HepG2 (cell line): ENCODE measurements around the gene MFSD6. TPM values are rescaled to one million over a fixed set of nuclear protein-coding genes. Genes with fewer than 3 reads are reported as not detected.
A peak's percentile ranks its signal among the peaks of the same experiment; 100 is the strongest.

Source experiments
- ATAC-seq: fragments of 200-7000 bp; cut with Tn5 transposase; 3 replicates; pipeline ENCODE4 v1.9.1; 2020; ENCODE audit warnings: mild to moderate bottlenecking, moderate library complexity
- BruUV-seq: library from RNA; stranded (reverse); fragments of 400-500 nt; replicated peaks from 2 replicates; lab custom pipeline; 2021; lab: Mats Ljungman, UMichigan
- CTCF ChIA-PET: fragments of 300-600 bp; formaldehyde crosslinking; extraction: SDS; loops from one replicate; lab custom pipeline; 2021; ENCODE audit warnings: low total read pairs, inconsistent platforms, low intra/inter-chr PET ratio; lab: Yijun Ruan, JAX
- POLR2A ChIA-PET: fragments of 350-600 bp; sonication (Branson Sonifier 250); formaldehyde crosslinking; loops from one replicate; lab custom pipeline; 2020; ENCODE audit warnings: antibody characterized with exemption, inconsistent platforms; lab: Yijun Ruan, JAX
- DNase-seq: peaks from one replicate; pipeline ENCODE4 v3.0.0-alpha.2; 2015; ENCODE audit warnings: low spot score
- FAIRE-seq: peaks from 3 replicates; lab custom pipeline; 2011; peaks lifted over from hg19 to GRCh38; lab: Jason Lieb, UNC
- H2AFZ ChIP-seq: one replicate; pipeline ENCODE4 v1.6.1; 2011; ENCODE audit warnings: low read length, inconsistent platforms
- H3K27ac ChIP-seq: fragments of 300-600 bp; 3 replicates; pipeline ENCODE4 v1.8.0; 2011; ENCODE audit warnings: mixed run types, mild to moderate bottlenecking, mixed read lengths, low read length, inconsistent platforms; ENCODE audit not compliant: insufficient read depth; ENCODE audit errors: extremely low read length
- H3K27me3 ChIP-seq, 2 experiments: fragments of 200-600 bp in 1 of 2; 2 replicates in 1 of 2; 3 replicates in 1 of 2; pipeline versions ENCODE4 v1.6.0 to v1.8.0; 2011; ENCODE audit warnings: low read length in 2 of 2, mild to moderate bottlenecking in 2 of 2, moderate library complexity in 2 of 2, inconsistent platforms in 1 of 2; ENCODE audit not compliant: insufficient read depth in 2 of 2, control insufficient read depth in 1 of 2
- H3K36me3 ChIP-seq, 2 experiments: fragments of 200-600 bp in 1 of 2; replicated peaks in 1 of 2; 2 replicates in 1 of 2; 3 replicates in 1 of 2; pipeline versions ENCODE4 v1.5.1 to v1.8.0; 2011; ENCODE audit warnings: low read length in 2 of 2, inconsistent platforms in 1 of 2; ENCODE audit not compliant: insufficient read depth in 2 of 2, control insufficient read depth in 1 of 2
- H3K4me1 ChIP-seq: 2 replicates; pipeline ENCODE4 v1.5.1; 2012; ENCODE audit warnings: low read length, inconsistent platforms; ENCODE audit not compliant: insufficient read depth
- H3K4me2 ChIP-seq: 2 replicates; pipeline ENCODE4 v1.6.0; 2011; ENCODE audit warnings: low read depth, low read length, inconsistent platforms
- H3K4me3 ChIP-seq, 3 experiments: fragments of 200-600 bp in 1 of 3; sonication (generic), shearing (Covaris generic) in 1 of 3; replicated peaks in 1 of 3; 2 replicates each; pipeline ENCODE4 v1.5.1; 2011 to 2016; ENCODE audit warnings: low read length in 3 of 3, inconsistent platforms in 2 of 3, low read depth in 2 of 3, mild to moderate bottlenecking in 2 of 3, control low read depth in 1 of 3, mixed read lengths in 1 of 3; ENCODE audit not compliant: insufficient read depth in 1 of 3
- H3K79me2 ChIP-seq: one replicate; pipeline ENCODE4 v1.6.1; 2011; ENCODE audit warnings: low read length, inconsistent platforms; ENCODE audit not compliant: insufficient read depth
- H3K9ac ChIP-seq: 2 replicates; pipeline ENCODE4 v1.6.0; 2011; ENCODE audit warnings: mild to moderate bottlenecking, low read depth, low read length, inconsistent platforms; ENCODE audit not compliant: insufficient read depth
- H3K9me3 ChIP-seq: 2 replicates; pipeline ENCODE4 v1.5.1; 2012; ENCODE audit warnings: mild to moderate bottlenecking, low read length
- H4K20me1 ChIP-seq: 2 replicates; pipeline ENCODE4 v1.6.0; 2011; ENCODE audit warnings: inconsistent platforms, mild to moderate bottlenecking, low read length, moderate library complexity; ENCODE audit not compliant: insufficient read depth
- CENPX ChIP-seq: sonication (generic); formaldehyde crosslinking; IDR thresholded peaks from 2 replicates; pipeline ENCODE4 v1.9.0; 2021; ENCODE audit warnings: mild to moderate bottlenecking, missing genetic modification reagents, moderate library complexity
- EEA1 ChIP-seq: sonication (generic); formaldehyde crosslinking; IDR thresholded peaks from 2 replicates; pipeline ENCODE4 v1.5.1; 2020; ENCODE audit warnings: mild to moderate bottlenecking, missing genetic modification reagents, borderline replicate concordance
- ETV5 ChIP-seq: IDR thresholded peaks from 2 replicates; pipeline ENCODE4 v1.6.1; 2018; ENCODE audit warnings: missing biosample characterization, missing genetic modification reagents, inconsistent platforms, borderline replicate concordance
- HOXA7 ChIP-seq: sonication (generic); formaldehyde crosslinking; IDR thresholded peaks from 2 replicates; pipeline ENCODE4 v1.8.1; 2022; ENCODE audit warnings: mild to moderate bottlenecking, missing genetic modification reagents, moderate library complexity
- NCOR1 ChIP-seq: fragments of 200-600 bp; sonication (generic); IDR thresholded peaks from 2 replicates; pipeline ENCODE4 v1.7.0; 2017; ENCODE audit warnings: antibody characterized with exemption, low read length, borderline replicate concordance
- PHF20 ChIP-seq: sonication (generic); formaldehyde crosslinking; IDR thresholded peaks from 2 replicates; pipeline ENCODE4 v1.5.0; 2020; ENCODE audit warnings: mild to moderate bottlenecking, missing genetic modification reagents
- REL ChIP-seq: sonication (generic); formaldehyde crosslinking; conservative IDR thresholded peaks from 2 replicates; pipeline ENCODE4 v1.8.0; 2022; ENCODE audit warnings: mild to moderate bottlenecking, missing genetic modification reagents, moderate library complexity
- SAFB2 ChIP-seq: sonication (generic); formaldehyde crosslinking; IDR thresholded peaks from 2 replicates; pipeline ENCODE4 v1.5.1; 2020; ENCODE audit warnings: missing genetic modification reagents, low read depth, mild to moderate bottlenecking, borderline replicate concordance
- TCF7L2 ChIP-seq: IDR thresholded peaks from 2 replicates; pipeline ENCODE4 v1.6.1; 2011; ENCODE audit warnings: mild to moderate bottlenecking, low read depth, low read length, moderate library complexity
- THAP8 ChIP-seq: sonication (generic); formaldehyde crosslinking; IDR thresholded peaks from 2 replicates; pipeline ENCODE4 v1.5.1; 2020; ENCODE audit warnings: missing genetic modification reagents, mild to moderate bottlenecking, borderline replicate concordance
- U2AF2 ChIP-seq: fragments of 200-400 bp; formaldehyde crosslinking; IDR thresholded peaks from 2 replicates; pipeline ENCODE4 v1.6.1; 2017; ENCODE audit warnings: low read depth, mild to moderate bottlenecking, low read length
- ZNF225 ChIP-seq: sonication (generic); formaldehyde crosslinking; IDR thresholded peaks from 2 replicates; pipeline ENCODE4 v1.4.0; 2020; ENCODE audit warnings: mild to moderate bottlenecking, missing genetic modification reagents
- ZNF251 ChIP-seq: sonication (generic); formaldehyde crosslinking; IDR thresholded peaks from 2 replicates; pipeline ENCODE4 v1.9.0; 2021; ENCODE audit warnings: mild to moderate bottlenecking, missing genetic modification reagents
- ZNF292 ChIP-seq: sonication (generic); formaldehyde crosslinking; IDR thresholded peaks from 2 replicates; pipeline ENCODE4 v1.8.1; 2022; ENCODE audit warnings: mild to moderate bottlenecking, low read depth, missing genetic modification reagents, borderline replicate concordance
- ZNF598 ChIP-seq: sonication (generic); formaldehyde crosslinking; IDR thresholded peaks from 2 replicates; pipeline ENCODE4 v1.5.1; 2020; ENCODE audit warnings: mild to moderate bottlenecking, missing genetic modification reagents, borderline replicate concordance
- ZNF704 ChIP-seq: sonication (generic); formaldehyde crosslinking; IDR thresholded peaks from 2 replicates; pipeline ENCODE4 v1.8.1; 2023; ENCODE audit warnings: mild to moderate bottlenecking, inconsistent platforms, moderate library complexity, missing genetic modification reagents, borderline replicate concordance
- WGBS: methylation state at CpG from one replicate; pipeline ENCODE4 v1.1.6; 2017; ENCODE audit warnings: low lambda C conversion rate; 5-methylcytosine and 5-hydroxymethylcytosine counted together
- in situ Hi-C: cut with HindIII; loops from 2 replicates; pipeline ENCODE4 v1.10.0; 2017; ENCODE audit warnings: low pct_unique_long_range_greater_than_20kb; ENCODE audit not compliant: extremely low pct_ligation_motif_present
- intact Hi-C: fragments of 100-400 bp; cut with micrococcal nuclease; formaldehyde crosslinking; loops from one replicate; pipeline ENCODE4 v1.10.0; 2022; ENCODE audit not compliant: unreplicated experiment
- polyA plus RNA-seq, 8 experiments: library from polyadenylated mRNA; depleted of rRNA in 3 of 8; stranded (reverse) in 7 of 8; unstranded in 1 of 8; fragments of >200 nt; fragmentation: Illumina TruSeq in 4 of 8; extraction: Trizol in 4 of 8; gene quantifications; 2 replicates each; pipeline versions ENCODE4 v1.2.1 to v1.2.3, GENCODE V29; 2011 to 2016; ENCODE audit warnings: low read depth in 4 of 8, missing spikeins in 1 of 8, mixed read lengths in 1 of 8; ENCODE audit not compliant: insufficient read depth in 1 of 8
- total RNA-seq, 5 experiments: library from RNA; depleted of rRNA; stranded (reverse); fragments of >200 nt; fragmentation: Illumina TruSeq; extraction: Trizol; gene quantifications; 2 replicates each; pipeline ENCODE4 v1.2.3, GENCODE V29; 2016; ENCODE audit warnings: low read depth in 1 of 5
- TF ChIP-seq, protein P1 (sequence below): IDR thresholded peaks from 2 replicates; pipeline ENCODE4 v1.4.0; 2020; ENCODE audit warnings: mild to moderate bottlenecking, missing genetic modification reagents
- TF ChIP-seq, protein P2 (sequence below): IDR thresholded peaks from 2 replicates; pipeline ENCODE4 v1.6.1; 2016; ENCODE audit warnings: missing compliant biosample characterization, missing genetic modification reagents, borderline replicate concordance

Gene MFSD6
- total and polyA plus RNA-seq, 2 of the 13 experiments (the other 11 are each of a cell fraction or from before 2014, with no cell fraction given): 0.92 to 1.4 TPM

GRCh38 chr2:190407246-190407661 lies 901 bp upstream of the MFSD6 start:
- no peak overlapping the region for H3K27ac ChIP-seq
- no peak overlapping the region for H2AFZ ChIP-seq
- DNase-seq: no peak
- CTCF ChIA-PET: no interaction called here
- 62% methylated on average over 11 of the region's 11 CpGs for WGBS
- no peak overlapping the region for H3K9ac ChIP-seq
- H3K4me1 ChIP-seq: peaks cover 14% of the 10 kb centered on the region
- peak overlapping the region in 1 of 3 experiments; percentile 73; a peak in 1 of 6 replicates for H3K4me3 ChIP-seq
- no peak for ATAC-seq
- intact Hi-C loops: no loop called here
- H3K79me2 ChIP-seq: no peaks in the 10 kb centered on the region
- peaks cover 3 to 35% of the 10 kb centered on the region in 2 experiments; a peak in 4 of 5 replicates for H3K27me3 ChIP-seq
- TF ChIP-seq ZNF292 (CRISPR knock-in tag) (no peak), REL (CRISPR knock-in tag) (no peak), PHF20 (CRISPR knock-in tag) (no peak), ZNF251 (no peak), THAP8 (CRISPR knock-in tag) (no peak), EEA1 (CRISPR knock-in tag) (no peak), ZNF598 (CRISPR knock-in tag) (no peak), CENPX (CRISPR knock-in tag) (no peak), ZNF704 (no peak), TCF7L2 (no peak), NCOR1 (no peak), ZNF225 (CRISPR knock-in tag) (no peak), U2AF2 (no peak), ETV5 (CRISPR knock-in tag) (no peak), HOXA7 (CRISPR knock-in tag) (no peak), SAFB2 (CRISPR knock-in tag) (no peak)
- TF ChIP-seq, protein P1, sequence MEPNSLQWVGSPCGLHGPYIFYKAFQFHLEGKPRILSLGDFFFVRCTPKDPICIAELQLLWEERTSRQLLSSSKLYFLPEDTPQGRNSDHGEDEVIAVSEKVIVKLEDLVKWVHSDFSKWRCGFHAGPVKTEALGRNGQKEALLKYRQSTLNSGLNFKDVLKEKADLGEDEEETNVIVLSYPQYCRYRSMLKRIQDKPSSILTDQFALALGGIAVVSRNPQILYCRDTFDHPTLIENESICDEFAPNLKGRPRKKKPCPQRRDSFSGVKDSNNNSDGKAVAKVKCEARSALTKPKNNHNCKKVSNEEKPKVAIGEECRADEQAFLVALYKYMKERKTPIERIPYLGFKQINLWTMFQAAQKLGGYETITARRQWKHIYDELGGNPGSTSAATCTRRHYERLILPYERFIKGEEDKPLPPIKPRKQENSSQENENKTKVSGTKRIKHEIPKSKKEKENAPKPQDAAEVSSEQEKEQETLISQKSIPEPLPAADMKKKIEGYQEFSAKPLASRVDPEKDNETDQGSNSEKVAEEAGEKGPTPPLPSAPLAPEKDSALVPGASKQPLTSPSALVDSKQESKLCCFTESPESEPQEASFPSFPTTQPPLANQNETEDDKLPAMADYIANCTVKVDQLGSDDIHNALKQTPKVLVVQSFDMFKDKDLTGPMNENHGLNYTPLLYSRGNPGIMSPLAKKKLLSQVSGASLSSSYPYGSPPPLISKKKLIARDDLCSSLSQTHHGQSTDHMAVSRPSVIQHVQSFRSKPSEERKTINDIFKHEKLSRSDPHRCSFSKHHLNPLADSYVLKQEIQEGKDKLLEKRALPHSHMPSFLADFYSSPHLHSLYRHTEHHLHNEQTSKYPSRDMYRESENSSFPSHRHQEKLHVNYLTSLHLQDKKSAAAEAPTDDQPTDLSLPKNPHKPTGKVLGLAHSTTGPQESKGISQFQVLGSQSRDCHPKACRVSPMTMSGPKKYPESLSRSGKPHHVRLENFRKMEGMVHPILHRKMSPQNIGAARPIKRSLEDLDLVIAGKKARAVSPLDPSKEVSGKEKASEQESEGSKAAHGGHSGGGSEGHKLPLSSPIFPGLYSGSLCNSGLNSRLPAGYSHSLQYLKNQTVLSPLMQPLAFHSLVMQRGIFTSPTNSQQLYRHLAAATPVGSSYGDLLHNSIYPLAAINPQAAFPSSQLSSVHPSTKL (CRISPR knock-in tag): no peak
- TF ChIP-seq, protein P2, sequence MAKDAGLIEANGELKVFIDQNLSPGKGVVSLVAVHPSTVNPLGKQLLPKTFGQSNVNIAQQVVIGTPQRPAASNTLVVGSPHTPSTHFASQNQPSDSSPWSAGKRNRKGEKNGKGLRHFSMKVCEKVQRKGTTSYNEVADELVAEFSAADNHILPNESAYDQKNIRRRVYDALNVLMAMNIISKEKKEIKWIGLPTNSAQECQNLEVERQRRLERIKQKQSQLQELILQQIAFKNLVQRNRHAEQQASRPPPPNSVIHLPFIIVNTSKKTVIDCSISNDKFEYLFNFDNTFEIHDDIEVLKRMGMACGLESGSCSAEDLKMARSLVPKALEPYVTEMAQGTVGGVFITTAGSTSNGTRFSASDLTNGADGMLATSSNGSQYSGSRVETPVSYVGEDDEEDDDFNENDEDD (CRISPR knock-in tag): no peak
- no peaks in the 10 kb centered on the region for H3K36me3 ChIP-seq
- H3K9me3 ChIP-seq: no peaks in the 10 kb centered on the region
- in situ Hi-C loops: no loop called here
- H3K4me2 ChIP-seq: peak overlapping the region; percentile 78
- no TSS peak for BruUV-seq
- no peaks in the 10 kb centered on the region for H4K20me1 ChIP-seq
- no peak for FAIRE-seq
- POLR2A ChIA-PET: no interaction called here
